ENCODE data around the gene LRRC7.
"Not testable (repeated sequence)": the region's sequence is repeated elsewhere in the genome, so short reads cannot be mapped to it uniquely, and the experiment has no call there.

GRCh38 chr1:69928234-69928633 lies 360.5 kb downstream of the LRRC7 start:
- not testable (repeated sequence) for TF ChIP-seq CTCF (IDR thresholded peaks at IDR 0.05; ENCODE audit: low read length); EZH2 (optimal IDR thresholded peaks at IDR 0.05; ENCODE audit: low read depth, low read length); EZH2phosphoT487 (IDR thresholded peaks at IDR 0.05; ENCODE audit: low read length)
